D721Med (cell line): ENCODE data around the gene FLNA.

Experiments
- DNase-seq: peaks from one replicate; pipeline ENCODE4 v3.0.0; 2011; ENCODE audit warnings: low spot score; ENCODE audit not compliant: insufficient read length
- FAIRE-seq: peaks from 2 replicates; lab custom pipeline; 2011; peaks lifted over from hg19 to GRCh38; lab: Jason Lieb, UNC
- TF ChIP-seq, protein P1 (sequence below): IDR thresholded peaks from 2 replicates; pipeline ENCODE4 v1.5.1; 2012; ENCODE audit warnings: mild to moderate bottlenecking, control low read depth; ENCODE audit not compliant: insufficient read depth; ENCODE audit errors: missing control alignments

FLNA gene

DNA sequence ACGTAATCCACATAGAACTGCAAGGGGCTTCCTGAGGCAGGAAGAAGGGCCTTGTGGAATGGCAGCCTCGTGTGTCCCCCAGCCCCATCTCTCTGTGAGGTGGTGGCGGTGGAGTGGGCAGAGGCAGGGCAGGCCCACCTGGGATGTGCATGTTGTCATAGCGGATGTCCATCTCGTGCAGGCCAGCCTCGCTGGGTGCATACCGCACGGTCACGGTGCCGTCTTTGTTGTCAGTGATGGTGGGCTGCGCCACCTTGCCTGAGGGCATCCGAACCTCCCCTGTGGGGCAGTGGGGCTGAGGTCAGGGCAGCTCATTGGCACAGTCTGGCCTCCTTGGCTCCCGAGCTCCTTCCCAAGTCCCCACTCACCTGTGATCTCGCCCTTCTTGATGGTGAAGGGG, 20.4 kb downstream of the FLNA start:
- TF ChIP-seq, protein P1, sequence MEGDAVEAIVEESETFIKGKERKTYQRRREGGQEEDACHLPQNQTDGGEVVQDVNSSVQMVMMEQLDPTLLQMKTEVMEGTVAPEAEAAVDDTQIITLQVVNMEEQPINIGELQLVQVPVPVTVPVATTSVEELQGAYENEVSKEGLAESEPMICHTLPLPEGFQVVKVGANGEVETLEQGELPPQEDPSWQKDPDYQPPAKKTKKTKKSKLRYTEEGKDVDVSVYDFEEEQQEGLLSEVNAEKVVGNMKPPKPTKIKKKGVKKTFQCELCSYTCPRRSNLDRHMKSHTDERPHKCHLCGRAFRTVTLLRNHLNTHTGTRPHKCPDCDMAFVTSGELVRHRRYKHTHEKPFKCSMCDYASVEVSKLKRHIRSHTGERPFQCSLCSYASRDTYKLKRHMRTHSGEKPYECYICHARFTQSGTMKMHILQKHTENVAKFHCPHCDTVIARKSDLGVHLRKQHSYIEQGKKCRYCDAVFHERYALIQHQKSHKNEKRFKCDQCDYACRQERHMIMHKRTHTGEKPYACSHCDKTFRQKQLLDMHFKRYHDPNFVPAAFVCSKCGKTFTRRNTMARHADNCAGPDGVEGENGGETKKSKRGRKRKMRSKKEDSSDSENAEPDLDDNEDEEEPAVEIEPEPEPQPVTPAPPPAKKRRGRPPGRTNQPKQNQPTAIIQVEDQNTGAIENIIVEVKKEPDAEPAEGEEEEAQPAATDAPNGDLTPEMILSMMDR, result no peak
- DNase-seq, result no peak
- FAIRE-seq, result no peak

DNA sequence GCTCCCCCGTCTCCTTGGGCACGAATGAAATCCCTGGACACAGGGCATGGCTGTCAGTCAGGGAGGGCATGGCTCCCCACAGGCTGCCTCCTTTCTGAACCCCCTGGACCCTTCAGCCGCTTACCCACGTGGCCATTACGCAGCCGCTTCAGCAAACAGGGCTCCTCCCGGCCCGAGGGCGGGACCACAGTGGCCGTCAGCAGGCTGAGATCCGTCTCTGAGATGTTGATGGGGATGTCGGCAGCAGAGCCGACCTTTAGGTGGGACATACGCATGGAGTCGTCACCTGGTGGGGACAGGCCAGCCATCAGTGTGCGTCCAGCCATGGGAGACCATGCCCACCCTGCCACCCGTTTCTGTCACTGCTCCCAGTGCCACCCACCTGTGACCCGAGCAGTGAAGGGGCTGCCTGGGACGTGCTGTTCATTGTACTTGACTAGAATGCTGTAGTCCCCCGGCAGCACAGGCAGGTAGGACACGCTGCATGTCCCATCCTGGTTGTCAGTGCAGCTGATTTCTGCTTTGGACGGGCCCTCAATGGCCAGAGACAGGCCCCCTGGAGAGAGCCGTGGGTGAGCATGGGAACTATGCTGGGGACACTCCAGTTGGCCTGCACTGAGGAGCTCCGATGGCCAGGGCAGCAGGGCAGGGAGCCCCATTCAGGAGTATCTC, 21.1 kb downstream of the FLNA start:
- FAIRE-seq (no peak), DNase-seq (no peak)
- TF ChIP-seq, protein P1, result no peak

DNA sequence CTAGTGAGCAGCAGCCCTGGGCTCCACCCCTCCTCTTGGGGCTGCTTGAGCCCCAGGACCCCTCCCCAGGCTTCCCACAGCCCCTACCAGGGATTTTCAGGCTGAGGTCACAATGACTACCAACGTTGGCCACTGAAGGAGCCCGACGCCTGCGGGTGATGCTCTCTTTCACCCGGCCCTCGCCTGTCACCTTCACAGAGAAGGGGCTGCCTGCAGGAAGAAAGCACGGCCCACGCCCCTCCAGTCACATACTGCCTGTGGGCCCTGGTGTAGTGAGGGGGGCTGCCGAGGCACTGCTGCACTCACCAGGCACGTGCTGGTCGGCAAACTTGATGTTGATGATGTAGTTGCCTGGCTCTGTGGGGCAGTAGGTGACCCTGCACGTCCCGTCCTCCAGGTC, 22.0 kb downstream of the FLNA start:
- FAIRE-seq, result no peak
- DNase-seq, result no peak
- TF ChIP-seq, protein P1, result no peak

DNA sequence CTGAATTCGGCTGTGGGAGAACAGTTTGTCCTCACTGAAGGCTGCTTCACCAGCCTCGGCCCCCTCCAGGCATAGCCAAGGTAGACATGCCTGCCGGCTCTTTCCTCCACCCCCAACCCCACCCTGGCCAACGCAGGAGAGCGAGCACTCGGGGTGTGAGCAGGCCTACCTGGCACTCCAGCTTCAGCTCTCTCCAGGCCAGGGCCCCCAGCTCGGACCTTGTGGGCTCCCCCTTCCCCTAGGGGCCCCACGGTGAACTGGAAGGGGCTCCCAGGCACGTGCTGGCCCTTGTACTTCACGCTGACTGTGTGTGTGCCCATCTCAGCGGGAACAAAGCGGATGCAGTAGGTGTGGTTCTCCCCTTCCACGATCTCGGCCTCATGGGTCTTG, 22.4 kb downstream of the FLNA start:
- DNase-seq (no peak), FAIRE-seq (no peak)
- TF ChIP-seq, protein P1, result no peak

DNA sequence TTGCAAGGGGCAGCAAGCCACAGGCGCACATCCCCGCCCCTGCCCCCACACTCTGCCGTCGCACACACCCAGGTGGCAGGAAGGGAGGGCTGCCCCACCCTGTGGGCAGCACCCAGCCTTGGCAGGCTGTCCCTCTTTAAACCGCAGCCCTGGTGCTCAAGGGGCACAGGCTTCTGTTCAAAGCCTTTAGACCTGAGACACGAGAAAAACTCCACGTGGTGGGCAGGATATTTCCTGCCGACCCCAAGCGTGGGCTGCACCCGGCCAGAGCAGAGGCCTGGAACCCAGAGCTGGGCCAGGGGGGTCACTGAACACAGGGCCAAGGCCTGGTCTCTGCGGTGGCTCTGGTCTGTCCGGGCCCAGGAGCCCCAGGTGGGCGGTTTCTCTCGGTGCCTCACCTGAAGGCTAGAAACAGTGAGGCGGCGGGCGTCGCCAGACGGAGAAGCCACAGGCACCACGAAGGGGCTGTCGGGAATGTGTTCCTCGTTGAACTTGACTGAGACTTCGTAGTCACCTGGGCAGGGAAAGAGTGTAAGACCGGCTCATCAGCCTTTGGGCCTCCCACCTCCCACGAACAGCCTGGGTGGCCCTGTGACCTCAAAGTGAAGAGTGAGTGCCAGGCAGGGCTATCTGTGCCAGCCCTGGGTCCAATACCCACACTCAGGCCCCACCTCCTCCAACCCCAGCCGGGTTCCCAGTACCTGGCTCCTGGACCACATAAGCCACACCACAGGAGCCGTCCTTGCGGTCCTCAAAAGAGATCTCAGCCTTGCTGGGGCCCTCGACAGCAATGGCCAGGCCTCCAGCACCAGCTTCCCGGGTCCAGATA, 23.0 kb downstream of the FLNA start:
- no peak for FAIRE-seq
- TF ChIP-seq, protein P1, result no peak
- no peak for DNase-seq

DNA sequence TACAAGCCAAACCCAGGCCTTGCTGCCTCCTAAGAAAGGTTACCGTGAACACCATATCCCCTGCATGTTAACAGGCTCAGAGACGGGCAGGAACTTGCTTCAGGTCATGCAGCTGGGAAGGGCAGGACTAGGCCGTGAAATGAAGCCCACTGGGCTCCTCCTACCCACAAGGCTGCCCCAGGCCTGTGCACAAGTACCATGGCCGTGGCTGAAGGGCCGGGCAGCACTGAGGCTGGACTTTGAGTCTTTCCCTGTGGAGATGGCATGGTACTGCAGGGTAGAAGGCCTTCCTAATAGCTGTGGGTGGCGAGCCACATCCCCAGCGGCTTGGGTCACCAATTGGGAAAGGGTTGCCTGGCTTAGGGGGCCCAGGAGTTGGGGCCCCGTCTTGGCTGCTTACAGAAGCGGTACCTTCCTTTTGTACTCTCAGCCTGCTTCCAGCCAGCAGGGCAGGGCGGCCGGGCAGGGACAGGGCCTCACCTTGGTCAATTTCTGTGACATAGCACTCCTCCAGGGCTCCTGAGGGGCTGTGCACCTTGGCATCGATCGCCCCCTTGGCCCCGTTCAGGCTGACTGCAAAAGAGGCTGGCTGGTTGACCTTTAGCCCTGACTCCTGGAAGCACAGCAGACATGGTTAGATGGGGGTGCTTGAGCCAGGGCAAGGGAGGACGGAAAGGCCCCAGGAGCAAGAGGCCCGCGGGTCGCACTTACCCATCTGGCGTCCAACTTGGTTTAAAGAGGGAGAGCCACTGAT, 23.8 kb downstream of the FLNA start:
- TF ChIP-seq, protein P1, result no peak
- DNase-seq, result no peak
- FAIRE-seq, result no peak
